Gastroesophageal sphincter (tissue), 3 donors: ENCODE data around the gene TECTB.

ENCODE experiments used
- CTCF ChIP-seq, 4 experiments: fragments of 200-600 bp in 2 of 4; fragments of 450-650 bp in 2 of 4; sonication (generic) in 1 of 4; IDR thresholded peaks; one replicate each; pipeline ENCODE4 v1.5.1; 2017 to 2019; ENCODE audit warnings: antibody characterized with exemption in 4 of 4, mild to moderate bottlenecking in 2 of 4, moderate library complexity in 2 of 4
- EP300 ChIP-seq: sonication (generic); formaldehyde crosslinking; IDR thresholded peaks from one replicate; pipeline ENCODE4 v1.6.1; 2017; ENCODE audit warnings: antibody characterized with exemption, mild to moderate bottlenecking
- POLR2A ChIP-seq, 2 donors: fragments of 450-650 bp; IDR thresholded peaks; one replicate each; pipeline ENCODE4 v1.6.1; 2017; ENCODE audit warnings: antibody characterized with exemption in 2 of 2, mild to moderate bottlenecking in 2 of 2, moderate library complexity in 1 of 2
- POLR2AphosphoS5 ChIP-seq: sonication (generic); formaldehyde crosslinking; IDR thresholded peaks from one replicate; pipeline ENCODE4 v1.6.1; 2017; ENCODE audit warnings: antibody characterized with exemption

GRCh38 chr10:112345743-112346142 lies 62.5 kb downstream of the TECTB start:
- TF ChIP-seq CTCF (IDR thresholded peaks at IDR 0.05) (no peak), POLR2A (IDR thresholded peaks at IDR 0.05) (no peak), POLR2AphosphoS5 (no peak), EP300 (no peak)
